OCI-LY3 (cell line): Measurements from ENCODE around the gene UGT1A9.

ENCODE experiments used
- CTCF ChIP-seq: fragments of 200-600, 300-600 bp; sonication (generic); IDR thresholded peaks from 2 replicates; pipeline ENCODE4 v1.5.1; 2014; ENCODE audit warnings: antibody characterized with exemption, low read length, low read depth
- EZH2phosphoT487 ChIP-seq: fragments of 200-600 bp; shearing (Covaris generic); IDR thresholded peaks from 2 replicates; pipeline ENCODE4 v1.6.1; 2018; ENCODE audit warnings: antibody characterized with exemption, mixed run types, low read depth

- TF ChIP-seq CTCF (no peak), EZH2phosphoT487 (no peak)
Measured at GRCh38 chr2:233690444-233690843, 18.7 kb downstream of the UGT1A9 start.
